Cardiac muscle cell (in vitro differentiated cells and primary cell): Measurements from ENCODE around the gene XPC. TPM values are rescaled to one million over a fixed set of nuclear protein-coding genes. Genes with fewer than 3 reads are reported as not detected.
"Not testable (repeated sequence)": the region's sequence is repeated elsewhere in the genome, so short reads cannot be mapped to it uniquely, and the experiment has no call there.

Experiments
- DNase-seq, 2 donors: peaks; one replicate each; pipeline versions ENCODE4 v3.0.0 to v3.0.0-alpha.2; 2010 to 2017; ENCODE audit warnings: low read depth in 1 of 2, low spot score in 1 of 2
- H3K27ac ChIP-seq: fragments of 200-600 bp; sonication (generic); 2 replicates; pipeline ENCODE4 v1.5.1; 2016
- H3K27me3 ChIP-seq: fragments of 200-600 bp; sonication (generic); 2 replicates; pipeline ENCODE4 v1.6.0; 2016; ENCODE audit warnings: control low read depth
- H3K36me3 ChIP-seq: fragments of 200-600 bp; sonication (generic); 2 replicates; pipeline ENCODE4 v1.5.1; 2016; ENCODE audit warnings: control low read depth
- H3K4me1 ChIP-seq: fragments of 200-600 bp; sonication (generic); 2 replicates; pipeline ENCODE4 v1.8.1; 2017; ENCODE audit warnings: low read depth, mild to moderate bottlenecking, mixed run types
- H3K4me3 ChIP-seq: fragments of 200-600 bp; sonication (generic); 2 replicates; pipeline ENCODE4 v1.5.1; 2016; ENCODE audit warnings: mild to moderate bottlenecking
- H3K9me3 ChIP-seq: fragments of 200-600 bp; sonication (generic); 2 replicates; pipeline ENCODE4 v1.5.1; 2017; ENCODE audit warnings: low read depth, mild to moderate bottlenecking, control low read depth
- CTCF ChIP-seq: IDR thresholded peaks from 2 replicates; pipeline ENCODE4 v1.5.1; 2012; ENCODE audit warnings: low read depth, mild to moderate bottlenecking, low read length
- polyA plus RNA-seq: library from polyadenylated mRNA; unstranded; fragments of >200 nt; fragmentation: Nextera tagmentation; extraction: Ambion mirVana; gene quantifications from 2 replicates; pipeline ENCODE4 v1.2.1, GENCODE V29; 2016
- total RNA-seq: library from RNA; depleted of rRNA; stranded (reverse); fragments of >200 nt; gene quantifications from 2 replicates; pipeline ENCODE4 v1.2.3, GENCODE V29; 2016

The XPC gene
- total and polyA plus RNA-seq, 2 experiments from 2014 or later, result 26.6 to 37.7 TPM

- Histone ChIP-seq H3K4me1 (no peaks in the 10 kb centered on the region), H3K9me3 (no peaks in the 10 kb centered on the region), H3K27me3 (no peaks in the 10 kb centered on the region), H3K36me3 (peaks cover 12% of the 10 kb centered on the region), H3K4me3 (no peak overlapping the region), H3K27ac (no peak overlapping the region)
- TF ChIP-seq CTCF, result no peak
- DNase-seq, result no peak
Observed at GRCh38 chr3:14113965-14114635, 64.3 kb downstream of the XPC start.

GRCh38 chr3:14110699-14111098 is 67.7 kb downstream of the XPC start:
- Histone ChIP-seq H3K27ac (no peak overlapping the region), H3K4me3 (no peak overlapping the region), H3K9me3 (no peaks in the 10 kb centered on the region), H3K36me3 (peaks cover 11% of the 10 kb centered on the region), H3K27me3 (no peaks in the 10 kb centered on the region), H3K4me1 (no peaks in the 10 kb centered on the region)
- peak in 1 of 2 donors; percentile 14 for DNase-seq
- no peak for TF ChIP-seq CTCF

GRCh38 chr3:14109821-14110220 is 68.6 kb downstream of the XPC start:
- not testable (repeated sequence) for H3K4me3 ChIP-seq, H3K27ac ChIP-seq, H3K27me3 ChIP-seq, DNase-seq, H3K4me1 ChIP-seq, H3K36me3 ChIP-seq, H3K9me3 ChIP-seq

GRCh38 chr3:14097616-14098391 is 80.6 kb downstream of the XPC start:
- Histone ChIP-seq H3K4me3 (no peak overlapping the region), H3K36me3 (no peaks in the 10 kb centered on the region), H3K9me3 (no peaks in the 10 kb centered on the region), H3K27ac (no peak overlapping the region), H3K4me1 (no peaks in the 10 kb centered on the region), H3K27me3 (no peaks in the 10 kb centered on the region)
- DNase-seq, result no peak
- no peak for TF ChIP-seq CTCF

- Histone ChIP-seq H3K36me3 (no peaks in the 10 kb centered on the region), H3K4me1 (no peaks in the 10 kb centered on the region), H3K27ac (no peak overlapping the region), H3K4me3 (no peak overlapping the region), H3K27me3 (no peaks in the 10 kb centered on the region), H3K9me3 (no peaks in the 10 kb centered on the region)
- DNase-seq, result no peak
- no peak for TF ChIP-seq CTCF
Observed at GRCh38 chr3:14096742-14097141, 81.7 kb downstream of the XPC start.

Other genes starting within 250 kb of the XPC start
- gene CHCHD4, start 53.7 kb downstream of the XPC start, total RNA-seq, result 16.0 and 21.6 TPM in 2 replicates
- 27.8 and 31.0 TPM in 2 replicates for gene CHCHD4, start 53.7 kb downstream of the XPC start, polyA plus RNA-seq
- gene TMEM43, start 53.5 kb downstream of the XPC start, total RNA-seq, result 21.5 and 30.8 TPM in 2 replicates
- gene TMEM43, start 53.5 kb downstream of the XPC start, polyA plus RNA-seq, result 21.7 and 27.4 TPM in 2 replicates
- gene LSM3, start 216 bp upstream of the XPC start, total RNA-seq, result 5.9 and 11.2 TPM in 2 replicates
- 27.2 and 32.2 TPM in 2 replicates for gene LSM3, start 216 bp upstream of the XPC start, polyA plus RNA-seq
- 9.6 and 19.7 TPM in 2 replicates for gene SLC6A6, start 224.0 kb upstream of the XPC start, total RNA-seq
- 5.4 and 11.8 TPM in 2 replicates for gene SLC6A6, start 224.0 kb upstream of the XPC start, polyA plus RNA-seq